Measurements from ENCODE around the gene MCF2L2. TPM values are rescaled to one million over a fixed set of nuclear protein-coding genes. Genes with fewer than 3 reads are reported as not detected.

Gene MCF2L2
- total RNA-seq, 1 experiment from 2014 or later, result 3.9 TPM

GRCh38 chr3:183307749-183308148 is 120.7 kb downstream of the MCF2L2 start:
- Mint-ChIP-seq H3K9me3 (ENCODE audit: unreplicated experiment) (no peaks in the 10 kb centered on the region), H3K36me3 (ENCODE audit: insufficient read depth, unreplicated experiment) (peaks cover 6% of the 10 kb centered on the region), H3K27ac (ENCODE audit: unreplicated experiment) (peak overlapping the region; percentile 68), H3K4me3 (ENCODE audit: unreplicated experiment) (no peak overlapping the region), H3K4me1 (ENCODE audit: low read depth, unreplicated experiment) (peaks cover 29% of the 10 kb centered on the region), H3K27me3 (ENCODE audit: insufficient read depth, unreplicated experiment) (no peaks in the 10 kb centered on the region)
- Histone ChIP-seq H3K36me3 (ENCODE audit: control insufficient read depth, insufficient read depth, low read length) (no peaks in the 10 kb centered on the region), H3K9me3 (0 out of 2 replicates have a peak, but pooled peaks cover 4% of the 10 kb centered on the region), H3K4me1 (peaks cover 20% of the 10 kb centered on the region), H3K27me3 (replicated peaks; ENCODE audit: control insufficient read depth, insufficient read depth, low read length) (no peaks in the 10 kb centered on the region), H3K4me3 (ENCODE audit: low read depth, low read length) (no peak overlapping the region)
- POLR2A ChIA-PET, result no interaction called here
- intact Hi-C loops (cut with micrococcal nuclease; ENCODE audit: unreplicated experiment), result loop anchor here (2.0 kb wide), 1 partner anchor 17 kb away; no protein-coding TSS in a partner anchor
- no peak for TF ChIP-seq CTCF (IDR thresholded peaks at IDR 0.05; ENCODE audit: insufficient read depth in 1 of 2, low read depth in 1 of 2, low read length in 1 of 2, severe bottlenecking in 1 of 2, unreplicated experiment in 1 of 2)
- BruUV-seq (replicated peaks), result no TSS peak
- DNase-seq, result peak; percentile 16 to 40
- CTCF ChIA-PET, result no interaction called here

GRCh38 chr3:183306798-183307671 is 121.4 kb downstream of the MCF2L2 start:
- Mint-ChIP-seq H3K36me3 (ENCODE audit: insufficient read depth, unreplicated experiment) (peaks cover 6% of the 10 kb centered on the region), H3K27ac (ENCODE audit: unreplicated experiment) (peak overlapping the region; percentile 68), H3K9me3 (ENCODE audit: unreplicated experiment) (no peaks in the 10 kb centered on the region), H3K27me3 (ENCODE audit: insufficient read depth, unreplicated experiment) (no peaks in the 10 kb centered on the region), H3K4me3 (ENCODE audit: unreplicated experiment) (no peak overlapping the region), H3K4me1 (ENCODE audit: low read depth, unreplicated experiment) (peaks cover 29% of the 10 kb centered on the region)
- Histone ChIP-seq H3K36me3 (ENCODE audit: control insufficient read depth, insufficient read depth, low read length) (no peaks in the 10 kb centered on the region), H3K4me1 (peaks cover 20% of the 10 kb centered on the region), H3K4me3 (ENCODE audit: low read depth, low read length) (no peak overlapping the region), H3K27me3 (replicated peaks; ENCODE audit: control insufficient read depth, insufficient read depth, low read length) (no peaks in the 10 kb centered on the region), H3K9me3 (0 out of 2 replicates have a peak, but pooled peaks cover 4% of the 10 kb centered on the region)
- intact Hi-C loops (cut with micrococcal nuclease; ENCODE audit: unreplicated experiment), result loop anchor here (2.0 kb wide), 1 partner anchor 16 kb away; no protein-coding TSS in a partner anchor
- BruUV-seq (replicated peaks), result no TSS peak
- POLR2A ChIA-PET, result no interaction called here
- CTCF ChIA-PET, result no interaction called here
- TF ChIP-seq CTCF (IDR thresholded peaks at IDR 0.05; ENCODE audit: insufficient read depth in 1 of 2, low read depth in 1 of 2, low read length in 1 of 2, severe bottlenecking in 1 of 2, unreplicated experiment in 1 of 2), result no peak
- peak; percentile 20 to 55 for DNase-seq

- CTCF ChIA-PET, result no interaction called here
- no TSS peak for BruUV-seq (replicated peaks)
- intact Hi-C loops (cut with micrococcal nuclease; ENCODE audit: unreplicated experiment), result no loop called here
- H3K4me1 ChIP-seq, result peaks cover 20% of the 10 kb centered on the region
- H3K27ac Mint-ChIP-seq (ENCODE audit: unreplicated experiment), result peak overlapping the region; percentile 60
- H3K27me3 ChIP-seq (replicated peaks; ENCODE audit: control insufficient read depth, insufficient read depth, low read length), result no peaks in the 10 kb centered on the region
- H3K4me3 ChIP-seq (ENCODE audit: low read depth, low read length), result no peak overlapping the region
- no peak overlapping the region for H3K4me3 Mint-ChIP-seq (ENCODE audit: unreplicated experiment)
- no peaks in the 10 kb centered on the region for H3K9me3 Mint-ChIP-seq (ENCODE audit: unreplicated experiment)
- H3K4me1 Mint-ChIP-seq (ENCODE audit: low read depth, unreplicated experiment), result peaks cover 36% of the 10 kb centered on the region
- POLR2A ChIA-PET, result no interaction called here
- no peak for DNase-seq
- H3K36me3 ChIP-seq (ENCODE audit: control insufficient read depth, insufficient read depth, low read length), result no peaks in the 10 kb centered on the region
- 0 out of 2 replicates have a peak, but pooled peaks cover 4% of the 10 kb centered on the region for H3K9me3 ChIP-seq
- H3K27me3 Mint-ChIP-seq (ENCODE audit: insufficient read depth, unreplicated experiment), result no peaks in the 10 kb centered on the region
- no peak for TF ChIP-seq CTCF (IDR thresholded peaks at IDR 0.05; ENCODE audit: insufficient read depth in 1 of 2, low read depth in 1 of 2, low read length in 1 of 2, severe bottlenecking in 1 of 2, unreplicated experiment in 1 of 2)
- no peaks in the 10 kb centered on the region for H3K36me3 Mint-ChIP-seq (ENCODE audit: insufficient read depth, unreplicated experiment)
These were observed 124.7 kb downstream of the MCF2L2 start for GRCh38 chr3:183303690-183304089.

Measured in Caco-2 (cell line).